GM23338 (cell line): Measurements from ENCODE around the gene ARHGEF11. TPM values are rescaled to one million over a fixed set of nuclear protein-coding genes. Genes with fewer than 3 reads are reported as not detected.

Source experiments
- ATAC-seq: fragments of 200-7000 bp; cut with Tn5 transposase; 3 replicates; pipeline ENCODE4 v1.9.1; 2020
- DNase-seq: peaks from one replicate; pipeline ENCODE4 v3.0.0-alpha.2; 2015; ENCODE audit warnings: low spot score
- H2AFZ ChIP-seq: fragments of 200-600 bp; sonication (generic); 2 replicates; pipeline ENCODE4 v1.8.0; 2016; ENCODE audit warnings: antibody characterized with exemption, mild to moderate bottlenecking, moderate library complexity
- H3F3A ChIP-seq: fragments of 200-600 bp; sonication (generic); replicated peaks from 2 replicates; pipeline ENCODE4 v1.8.0; 2017; ENCODE audit warnings: antibody characterized with exemption, mixed run types, low read depth
- H3K27ac ChIP-seq: fragments of 200-600 bp; sonication (generic); 2 replicates; pipeline ENCODE4 v1.6.1; 2016; ENCODE audit warnings: low read depth
- H3K27me3 ChIP-seq: fragments of 200-600 bp; sonication (generic); 2 replicates; pipeline ENCODE4 v1.8.0; 2016; ENCODE audit warnings: mild to moderate bottlenecking, mixed run types, moderate library complexity; ENCODE audit not compliant: insufficient read depth
- H3K36me3 ChIP-seq: fragments of 200-600 bp; sonication (generic); 2 replicates; pipeline ENCODE4 v1.8.0; 2016; ENCODE audit warnings: mild to moderate bottlenecking; ENCODE audit not compliant: insufficient read depth
- H3K4me1 ChIP-seq: fragments of 200-600 bp; sonication (generic); 2 replicates; pipeline ENCODE4 v1.8.0; 2016; ENCODE audit warnings: mild to moderate bottlenecking, moderate library complexity; ENCODE audit not compliant: insufficient read depth
- H3K4me2 ChIP-seq: fragments of 200-600 bp; sonication (generic); 2 replicates; pipeline ENCODE4 v1.7.1; 2017; ENCODE audit warnings: mixed run types
- H3K4me3 ChIP-seq: fragments of 200-600 bp; sonication (generic); 2 replicates; pipeline ENCODE4 v1.6.1; 2016; ENCODE audit warnings: mixed run types
- H3K79me2 ChIP-seq: fragments of 200-600 bp; sonication (generic); replicated peaks from 2 replicates; pipeline ENCODE4 v1.8.0; 2017; ENCODE audit warnings: mild to moderate bottlenecking; ENCODE audit not compliant: insufficient read depth
- H3K9me2 ChIP-seq: fragments of 200-600 bp; sonication (generic); 2 replicates; pipeline ENCODE4 v1.8.0; 2017; ENCODE audit not compliant: insufficient read depth
- H4K20me1 ChIP-seq: fragments of 200-600 bp; sonication (generic); replicated peaks from 2 replicates; pipeline ENCODE4 v1.8.0; 2017; ENCODE audit warnings: mild to moderate bottlenecking; ENCODE audit not compliant: insufficient read depth
- H3K27ac Mint-ChIP-seq: 2 replicates; pipeline ENCODE4 v1.8.0; 2020; ENCODE audit warnings: inconsistent platforms, mild to moderate bottlenecking, moderate library complexity, mixed read lengths
- H3K27me3 Mint-ChIP-seq: 3 replicates; pipeline ENCODE4 v1.8.0; 2022; ENCODE audit warnings: low read depth, mild to moderate bottlenecking, moderate library complexity, mixed read lengths, inconsistent platforms; ENCODE audit not compliant: insufficient read depth, poor library complexity
- H3K36me3 Mint-ChIP-seq: 3 replicates; pipeline ENCODE4 v1.8.0; 2021; ENCODE audit warnings: low read depth, mild to moderate bottlenecking, inconsistent platforms, moderate library complexity, mixed read lengths
- H3K4me1 Mint-ChIP-seq: 3 replicates; pipeline ENCODE4 v1.8.0; 2020; ENCODE audit warnings: mild to moderate bottlenecking, inconsistent platforms, mixed read lengths
- H3K4me3 Mint-ChIP-seq: 3 replicates; pipeline ENCODE4 v1.8.0; 2021; ENCODE audit warnings: moderate library complexity, mild to moderate bottlenecking, inconsistent platforms, mixed read lengths
- H3K9me3 Mint-ChIP-seq: 3 replicates; pipeline ENCODE4 v1.8.0; 2020; ENCODE audit warnings: moderate library complexity, mild to moderate bottlenecking, inconsistent platforms, mixed read lengths
- CTCF ChIP-seq, 2 experiments: fragments of 200-600 bp in 1 of 2; sonication (generic) in 1 of 2; conservative IDR thresholded peaks; 2 replicates each; pipeline versions ENCODE4 v1.5.1 to v1.6.1; 2016 to 2017; ENCODE audit warnings: antibody characterized with exemption in 2 of 2, low read depth in 2 of 2, mild to moderate bottlenecking in 2 of 2, moderate library complexity in 1 of 2
- ETS1 ChIP-seq: IDR thresholded peaks from 2 replicates; pipeline ENCODE4 v1.6.1; 2016; ENCODE audit warnings: antibody characterized with exemption
- EZH2 ChIP-seq: fragments of 200-600 bp; sonication (generic); IDR thresholded peaks from one replicate; pipeline ENCODE4 v1.8.0; 2017; ENCODE audit warnings: antibody characterized with exemption, mild to moderate bottlenecking, low read depth; ENCODE audit not compliant: unreplicated experiment
- EZH2phosphoT487 ChIP-seq: fragments of 200-600 bp; sonication (generic); IDR thresholded peaks from one replicate; pipeline ENCODE4 v1.8.1; 2018; ENCODE audit warnings: antibody characterized with exemption; ENCODE audit not compliant: unreplicated experiment
- JUNB ChIP-seq: IDR thresholded peaks from one replicate; pipeline ENCODE4 v1.6.1; 2016; ENCODE audit warnings: antibody characterized with exemption; ENCODE audit not compliant: unreplicated experiment
- NANOG ChIP-seq: IDR thresholded peaks from 2 replicates; pipeline ENCODE4 v1.6.1; 2016; ENCODE audit warnings: antibody characterized with exemption, borderline replicate concordance
- POLR2AphosphoS5 ChIP-seq: IDR thresholded peaks from 2 replicates; pipeline ENCODE4 v1.6.1; 2016; ENCODE audit warnings: antibody characterized with exemption, low read depth
- REST ChIP-seq: IDR thresholded peaks from one replicate; pipeline ENCODE4 v1.6.1; 2018; ENCODE audit warnings: antibody characterized with exemption; ENCODE audit not compliant: unreplicated experiment
- STAT1 ChIP-seq: IDR thresholded peaks from one replicate; pipeline ENCODE4 v1.6.1; 2016; ENCODE audit warnings: antibody characterized with exemption; ENCODE audit not compliant: unreplicated experiment
- ZNF114 ChIP-seq: fragments of 250-450 bp; sonication (Bioruptor Pico); IDR thresholded peaks from 2 replicates; pipeline ENCODE4 v1.5.0; 2020; ENCODE audit warnings: mild to moderate bottlenecking, moderate library complexity
- ZNF331 ChIP-seq: fragments of 250-450 bp; sonication (Bioruptor Pico); IDR thresholded peaks from 2 replicates; pipeline ENCODE4 v1.5.0; 2020; ENCODE audit warnings: low read depth, mild to moderate bottlenecking, moderate library complexity
- ZNF462 ChIP-seq: fragments of 250-450 bp; sonication (Bioruptor Pico); IDR thresholded peaks from 2 replicates; pipeline ENCODE4 v1.5.0; 2020; ENCODE audit warnings: mild to moderate bottlenecking, moderate library complexity
- polyA plus RNA-seq: library from polyadenylated mRNA; unstranded; fragments of >200 nt; fragmentation: Nextera tagmentation; extraction: Ambion mirVana; gene quantifications from 2 replicates; pipeline ENCODE4 v1.2.1, GENCODE V29; 2016
- total RNA-seq: library from RNA; depleted of rRNA; stranded (reverse); fragments of >200 nt; shearing (Covaris generic); gene quantifications from 2 replicates; pipeline ENCODE4 v1.2.3, GENCODE V29; 2014

The ARHGEF11 gene
- total and polyA plus RNA-seq, 2 experiments from 2014 or later: 12.3 to 33.7 TPM

- H3K4me3 Mint-ChIP-seq: no peak overlapping the region
- ATAC-seq (no peak), DNase-seq (no peak)
- H3F3A ChIP-seq: no peaks in the 10 kb centered on the region
- H3K4me1 Mint-ChIP-seq: no peaks in the 10 kb centered on the region
- no peak overlapping the region for H3K27ac Mint-ChIP-seq
- TF ChIP-seq ZNF462 (CRISPR knock-in tag) (no peak), REST (no peak), POLR2AphosphoS5 (no peak), CTCF (conservative IDR thresholded peaks at IDR 0.05; ENCODE audit: low read depth in 2 of 2) (no peak), NANOG (no peak), JUNB (no peak), EZH2phosphoT487 (no peak), ZNF331 (CRISPR knock-in tag) (no peak), ETS1 (no peak), STAT1 (no peak), EZH2 (no peak), ZNF114 (CRISPR knock-in tag) (no peak)
- no peak overlapping the region for H2AFZ ChIP-seq
- no peaks in the 10 kb centered on the region for H3K27me3 ChIP-seq
- no peaks in the 10 kb centered on the region for H3K79me2 ChIP-seq
- H3K4me2 ChIP-seq: no peak overlapping the region
- no peak overlapping the region for H3K4me3 ChIP-seq
- H3K27me3 Mint-ChIP-seq: peaks cover 10% of the 10 kb centered on the region
- H3K36me3 ChIP-seq: no peaks in the 10 kb centered on the region; the same call in none of the 2 replicates
- no peaks in the 10 kb centered on the region for H3K9me2 ChIP-seq
- no peaks in the 10 kb centered on the region for H3K9me3 Mint-ChIP-seq
- no peaks in the 10 kb centered on the region for H3K4me1 ChIP-seq
- peaks cover 72% of the 10 kb centered on the region for H3K36me3 Mint-ChIP-seq
- H4K20me1 ChIP-seq: no peaks in the 10 kb centered on the region; the same call in 1 of the 2 replicates
- H3K27ac ChIP-seq: no peak overlapping the region
Observed at GRCh38 chr1:156959414-156959813, 86.1 kb downstream of the ARHGEF11 start.
